ENCODE results near the gene TAF4B. TPM values are rescaled to one million over a fixed set of nuclear protein-coding genes. Genes with fewer than 3 reads are reported as not detected.

Gene TAF4B
- polyA plus RNA-seq, 3 donors = 5.3 to 6.5 (median 5.5) TPM

Other genes starting within 250 kb of the TAF4B start
- gene SS18, start 135.8 kb upstream of the TAF4B start, polyA plus RNA-seq (ENCODE audit: insufficient read length in 3 of 3) = 100 to 1,000 TPM in 1 of 3 donors, 10 to 100 TPM in 2; 94.4 to 104 (median 94.9) TPM
- gene PSMA8, start 92.6 kb upstream of the TAF4B start, polyA plus RNA-seq (ENCODE audit: insufficient read length in 3 of 3) = not detected

All from right renal cortex interstitium (tissue), 3 donors.